Measurements from ENCODE around the gene TMC1. TPM values are rescaled to one million over a fixed set of nuclear protein-coding genes. Genes with fewer than 3 reads are reported as not detected.

Gene TMC1
- total and polyA plus RNA-seq, 4 experiments from 2014 or later, result not detected

GRCh38 chr9:72769546-72769945 is 248.1 kb downstream of the TMC1 start:
- no peaks in the 10 kb centered on the region for H3K9me3 ChIP-seq (ENCODE audit: control insufficient read depth in 1 of 2, low read length in 2 of 2)
- no peak for DNase-seq
- no peaks in the 10 kb centered on the region for H3K36me3 ChIP-seq (ENCODE audit: insufficient read depth, low read length)
- no peak overlapping the region for H3K4me3 ChIP-seq (ENCODE audit: low read length in 2 of 2)
- intact Hi-C loops (cut with micrococcal nuclease), result no loop called here
- H3K4me1 Mint-ChIP-seq, result no peaks in the 10 kb centered on the region
- H3K27ac Mint-ChIP-seq, result no peak overlapping the region
- no peak overlapping the region for H3K4me3 Mint-ChIP-seq
- H3K9me3 Mint-ChIP-seq, result peaks cover 0 to 3% (median 0%) of the 10 kb centered on the region in 8 donors
- peaks cover 4 to 6% of the 10 kb centered on the region in 2 donors for H3K27me3 Mint-ChIP-seq
- H3K36me3 Mint-ChIP-seq, result no peaks in the 10 kb centered on the region
- H3K4me1 ChIP-seq (ENCODE audit: insufficient read depth, low read length), result no peaks in the 10 kb centered on the region
- H3K27me3 ChIP-seq (ENCODE audit: insufficient read depth, low read length), result no peaks in the 10 kb centered on the region
- ChIA-PET POLR2A (ENCODE audit: partially characterized antibody) (no interaction called here), CTCF (ENCODE audit: partially characterized antibody) (interaction anchor here (1.5 kb wide), 1 partner anchor 178 kb away, joined by 3 read pairs; no protein-coding TSS in a partner anchor)
- H3K27ac ChIP-seq (ENCODE audit: low read depth, low read length), result no peak overlapping the region

- Mint-ChIP-seq H3K9me3 (peaks cover 0 to 2% (median 0%) of the 10 kb centered on the region in 8 donors), H3K27ac (no peak overlapping the region), H3K4me1 (no peaks in the 10 kb centered on the region), H3K36me3 (no peaks in the 10 kb centered on the region), H3K27me3 (peaks cover 6 to 8% of the 10 kb centered on the region in 2 donors), H3K4me3 (no peak overlapping the region)
- intact Hi-C loops (cut with micrococcal nuclease), result no loop called here
- CTCF ChIA-PET (ENCODE audit: partially characterized antibody), result no interaction called here
- no peak overlapping the region for H3K4me3 ChIP-seq (ENCODE audit: low read length in 2 of 2)
- no peaks in the 10 kb centered on the region for H3K36me3 ChIP-seq (ENCODE audit: insufficient read depth, low read length)
- POLR2A ChIA-PET (ENCODE audit: partially characterized antibody), result no interaction called here
- H3K9me3 ChIP-seq (ENCODE audit: control insufficient read depth in 1 of 2, low read length in 2 of 2), result no peaks in the 10 kb centered on the region
- H3K27me3 ChIP-seq (ENCODE audit: insufficient read depth, low read length), result no peaks in the 10 kb centered on the region
- DNase-seq, result no peak
- no peak overlapping the region for H3K27ac ChIP-seq (ENCODE audit: low read depth, low read length)
- no peaks in the 10 kb centered on the region for H3K4me1 ChIP-seq (ENCODE audit: insufficient read depth, low read length)
These were observed 251.3 kb downstream of the TMC1 start for GRCh38 chr9:72772661-72773060.

- CTCF ChIA-PET (ENCODE audit: partially characterized antibody), result no interaction called here
These were observed 252.2 kb downstream of the TMC1 start for GRCh38 chr9:72773570-72773969.

GRCh38 chr9:72775570-72775969 is 254.2 kb downstream of the TMC1 start:
- Mint-ChIP-seq H3K4me3 (no peak overlapping the region), H3K9me3 (peaks cover 0 to 2% (median 0%) of the 10 kb centered on the region in 8 donors), H3K4me1 (no peaks in the 10 kb centered on the region), H3K36me3 (no peaks in the 10 kb centered on the region), H3K27me3 (peaks cover 7 to 8% of the 10 kb centered on the region in 2 donors), H3K27ac (no peak overlapping the region)
- ChIA-PET CTCF (ENCODE audit: partially characterized antibody) (no interaction called here), POLR2A (ENCODE audit: partially characterized antibody) (no interaction called here)
- DNase-seq, result no peak
- no peak overlapping the region for H3K4me3 ChIP-seq (ENCODE audit: low read length in 2 of 2)
- H3K4me1 ChIP-seq (ENCODE audit: insufficient read depth, low read length), result no peaks in the 10 kb centered on the region
- no peaks in the 10 kb centered on the region for H3K9me3 ChIP-seq (ENCODE audit: control insufficient read depth in 1 of 2, low read length in 2 of 2)
- H3K27me3 ChIP-seq (ENCODE audit: insufficient read depth, low read length), result no peaks in the 10 kb centered on the region
- H3K36me3 ChIP-seq (ENCODE audit: insufficient read depth, low read length), result no peaks in the 10 kb centered on the region
- intact Hi-C loops (cut with micrococcal nuclease), result no loop called here
- no peak overlapping the region for H3K27ac ChIP-seq (ENCODE audit: low read depth, low read length)

More at GRCh38 chr9:72773570-72773969, 252.2 kb downstream of the TMC1 start:
- Histone ChIP-seq H3K4me3 (ENCODE audit: low read length in 2 of 2) (no peak overlapping the region), H3K27me3 (ENCODE audit: insufficient read depth, low read length) (no peaks in the 10 kb centered on the region), H3K27ac (ENCODE audit: low read depth, low read length) (no peak overlapping the region), H3K36me3 (ENCODE audit: insufficient read depth, low read length) (no peaks in the 10 kb centered on the region), H3K9me3 (ENCODE audit: control insufficient read depth in 1 of 2, low read length in 2 of 2) (no peaks in the 10 kb centered on the region), H3K4me1 (ENCODE audit: insufficient read depth, low read length) (no peaks in the 10 kb centered on the region)
- Mint-ChIP-seq H3K9me3 (peaks cover 0 to 2% (median 0%) of the 10 kb centered on the region in 8 donors), H3K4me1 (no peaks in the 10 kb centered on the region), H3K4me3 (no peak overlapping the region), H3K36me3 (no peaks in the 10 kb centered on the region), H3K27me3 (peaks cover 7 to 8% of the 10 kb centered on the region in 2 donors), H3K27ac (no peak overlapping the region)
- intact Hi-C loops (cut with micrococcal nuclease), result no loop called here
- POLR2A ChIA-PET (ENCODE audit: partially characterized antibody), result no interaction called here
- DNase-seq, result no peak

GRCh38 chr9:72779614-72780013 is 258.2 kb downstream of the TMC1 start:
- ChIA-PET CTCF (ENCODE audit: partially characterized antibody) (no interaction called here), POLR2A (ENCODE audit: partially characterized antibody) (no interaction called here)
- H3K27me3 Mint-ChIP-seq, result peaks cover 4 to 5% of the 10 kb centered on the region in 2 donors
- intact Hi-C loops (cut with micrococcal nuclease), result no loop called here
- Histone ChIP-seq H3K27me3 (ENCODE audit: insufficient read depth, low read length) (no peaks in the 10 kb centered on the region), H3K9me3 (ENCODE audit: control insufficient read depth in 1 of 2, low read length in 2 of 2) (no peaks in the 10 kb centered on the region), H3K4me3 (ENCODE audit: low read length in 2 of 2) (no peak overlapping the region), H3K27ac (ENCODE audit: low read depth, low read length) (no peak overlapping the region), H3K4me1 (ENCODE audit: insufficient read depth, low read length) (no peaks in the 10 kb centered on the region), H3K36me3 (ENCODE audit: insufficient read depth, low read length) (no peaks in the 10 kb centered on the region)
- peaks cover 0 to 9% (median 0%) of the 10 kb centered on the region in 8 donors for H3K9me3 Mint-ChIP-seq
- H3K36me3 Mint-ChIP-seq, result no peaks in the 10 kb centered on the region
- no peak for DNase-seq
- H3K4me3 Mint-ChIP-seq, result no peak overlapping the region
- H3K27ac Mint-ChIP-seq, result no peak overlapping the region
- no peaks in the 10 kb centered on the region for H3K4me1 Mint-ChIP-seq

- CTCF ChIA-PET (ENCODE audit: partially characterized antibody), result no interaction called here
- intact Hi-C loops (cut with micrococcal nuclease), result no loop called here
These were observed 265.5 kb downstream of the TMC1 start for GRCh38 chr9:72786948-72787347.

GRCh38 chr9:72788966-72789735 is 267.7 kb downstream of the TMC1 start:
- intact Hi-C loops (cut with micrococcal nuclease), result no loop called here
- Mint-ChIP-seq H3K36me3 (no peaks in the 10 kb centered on the region), H3K27ac (no peak overlapping the region), H3K4me3 (no peak overlapping the region), H3K9me3 (peaks cover 0 to 2% (median 0%) of the 10 kb centered on the region in 8 donors), H3K27me3 (peaks cover 0 to 1% of the 10 kb centered on the region in 2 donors), H3K4me1 (peaks cover 0 to 3% (median under 1%) of the 10 kb centered on the region in 4 donors)
- Histone ChIP-seq H3K4me1 (ENCODE audit: insufficient read depth, low read length) (no peaks in the 10 kb centered on the region), H3K27ac (ENCODE audit: low read depth, low read length) (no peak overlapping the region), H3K27me3 (ENCODE audit: insufficient read depth, low read length) (no peaks in the 10 kb centered on the region), H3K36me3 (ENCODE audit: insufficient read depth, low read length) (no peaks in the 10 kb centered on the region), H3K9me3 (ENCODE audit: control insufficient read depth in 1 of 2, low read length in 2 of 2) (no peaks in the 10 kb centered on the region), H3K4me3 (ENCODE audit: low read length in 2 of 2) (no peak overlapping the region)
- CTCF ChIA-PET (ENCODE audit: partially characterized antibody), result no interaction called here
- POLR2A ChIA-PET (ENCODE audit: partially characterized antibody), result no interaction called here
- DNase-seq, result no peak

More at GRCh38 chr9:72786948-72787347, 265.5 kb downstream of the TMC1 start:
- Mint-ChIP-seq H3K4me3 (no peak overlapping the region), H3K4me1 (peaks cover 0 to 3% (median under 1%) of the 10 kb centered on the region in 4 donors), H3K27me3 (peaks cover 0 to under 1% of the 10 kb centered on the region in 2 donors), H3K9me3 (peaks cover 0 to 8% (median 0%) of the 10 kb centered on the region in 8 donors), H3K36me3 (no peaks in the 10 kb centered on the region), H3K27ac (no peak overlapping the region)
- Histone ChIP-seq H3K9me3 (ENCODE audit: control insufficient read depth in 1 of 2, low read length in 2 of 2) (no peaks in the 10 kb centered on the region), H3K4me3 (ENCODE audit: low read length in 2 of 2) (no peak overlapping the region), H3K4me1 (ENCODE audit: insufficient read depth, low read length) (no peaks in the 10 kb centered on the region), H3K36me3 (ENCODE audit: insufficient read depth, low read length) (no peaks in the 10 kb centered on the region), H3K27me3 (ENCODE audit: insufficient read depth, low read length) (no peaks in the 10 kb centered on the region), H3K27ac (ENCODE audit: low read depth, low read length) (no peak overlapping the region)
- DNase-seq, result no peak
- POLR2A ChIA-PET (ENCODE audit: partially characterized antibody), result no interaction called here

Data from CD4-positive, alpha-beta memory T cell (primary cell).